GM12891 (cell line): ENCODE results near the gene FBXO31.

Source experiments
- POLR2A ChIP-seq: IDR thresholded peaks from 2 replicates; pipeline ENCODE4 v1.6.1; 2011; ENCODE audit warnings: low read depth, low read length, control low read depth
- POLR2AphosphoS5 ChIP-seq: IDR thresholded peaks from 2 replicates; pipeline ENCODE4 v1.6.1; 2011; ENCODE audit warnings: low read depth, low read length, control low read depth
- TAF1 ChIP-seq: IDR thresholded peaks from 2 replicates; pipeline ENCODE4 v1.6.1; 2011; ENCODE audit warnings: low read depth, low read length, control low read depth

DNA sequence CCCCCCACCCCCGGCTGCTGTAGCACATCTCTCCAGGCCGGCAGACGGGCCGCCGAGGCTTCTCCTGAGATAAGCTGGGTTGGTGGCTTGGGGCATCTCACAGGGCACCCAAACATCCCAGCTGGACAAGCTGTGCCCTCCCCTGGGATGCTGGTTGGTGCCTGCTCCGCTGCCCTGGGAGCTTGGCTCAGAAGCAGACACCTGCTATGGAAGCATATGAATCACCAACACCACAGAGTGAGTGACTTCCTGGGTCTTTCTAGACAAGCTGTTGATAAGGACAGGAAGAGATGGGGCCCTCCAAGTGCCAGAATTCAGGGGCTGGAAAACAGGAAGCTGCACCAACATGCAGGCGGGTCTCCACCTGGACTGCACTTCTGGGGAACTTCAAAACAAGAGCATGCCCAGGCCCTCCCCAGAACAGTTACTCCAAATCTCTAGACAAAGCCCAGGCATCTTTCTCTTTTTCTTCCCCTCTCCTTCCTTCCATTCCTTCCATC lies 80.1 kb downstream of the FBXO31 start:
- TF ChIP-seq POLR2AphosphoS5 (no peak), POLR2A (no peak), TAF1 (no peak)
